ENCODE results near the gene SLIRP. TPM values are rescaled to one million over a fixed set of nuclear protein-coding genes. Genes with fewer than 3 reads are reported as not detected.

Gene SLIRP
- total and polyA plus RNA-seq, 11 donors, result 112 to 872 (median 222) TPM

- Histone ChIP-seq H3K27me3 (no peaks in the 10 kb centered on the region), H3K36me3 (peaks cover 0 to 100% (median 99%) of the 10 kb centered on the region in 9 donors), H3K4me1 (peaks cover 0 to 4% (median 0%) of the 10 kb centered on the region in 12 donors), H3K4me3 (no peak overlapping the region), H3K9me3 (no peaks in the 10 kb centered on the region), H3K27ac (no peak overlapping the region)
- no peak for TF ChIP-seq POLR2A (IDR thresholded peaks at IDR 0.05)
- TF ChIP-seq, protein P1, sequence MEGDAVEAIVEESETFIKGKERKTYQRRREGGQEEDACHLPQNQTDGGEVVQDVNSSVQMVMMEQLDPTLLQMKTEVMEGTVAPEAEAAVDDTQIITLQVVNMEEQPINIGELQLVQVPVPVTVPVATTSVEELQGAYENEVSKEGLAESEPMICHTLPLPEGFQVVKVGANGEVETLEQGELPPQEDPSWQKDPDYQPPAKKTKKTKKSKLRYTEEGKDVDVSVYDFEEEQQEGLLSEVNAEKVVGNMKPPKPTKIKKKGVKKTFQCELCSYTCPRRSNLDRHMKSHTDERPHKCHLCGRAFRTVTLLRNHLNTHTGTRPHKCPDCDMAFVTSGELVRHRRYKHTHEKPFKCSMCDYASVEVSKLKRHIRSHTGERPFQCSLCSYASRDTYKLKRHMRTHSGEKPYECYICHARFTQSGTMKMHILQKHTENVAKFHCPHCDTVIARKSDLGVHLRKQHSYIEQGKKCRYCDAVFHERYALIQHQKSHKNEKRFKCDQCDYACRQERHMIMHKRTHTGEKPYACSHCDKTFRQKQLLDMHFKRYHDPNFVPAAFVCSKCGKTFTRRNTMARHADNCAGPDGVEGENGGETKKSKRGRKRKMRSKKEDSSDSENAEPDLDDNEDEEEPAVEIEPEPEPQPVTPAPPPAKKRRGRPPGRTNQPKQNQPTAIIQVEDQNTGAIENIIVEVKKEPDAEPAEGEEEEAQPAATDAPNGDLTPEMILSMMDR (IDR thresholded peaks at IDR 0.05), result no peak
- ATAC-seq (no peak), DNase-seq (no peak)
- intact Hi-C loops (cut with DNase I), result no loop called here
- 78 to 85% (median 81%) methylated on average over 5 of the region's 5 CpGs for WGBS, 4 donors
These were observed 9.9 kb downstream of the SLIRP start for GRCh38 chr14:77717608-77718305.

- ATAC-seq, result no peak
- no peak for DNase-seq
- H3K4me1 ChIP-seq, result no peaks in the 10 kb centered on the region
- peaks cover 0 to 100% (median 100%) of the 10 kb centered on the region in 9 donors for H3K36me3 ChIP-seq
- 91 to 97% (median 95%) methylated on average over 5 of the region's 5 CpGs for WGBS, 4 donors
- H3K9me3 ChIP-seq, result no peaks in the 10 kb centered on the region
- intact Hi-C loops (cut with DNase I), result no loop called here
- H3K4me3 ChIP-seq, result no peak overlapping the region
- TF ChIP-seq, protein P1 (IDR thresholded peaks at IDR 0.05), result no peak
- no peak for TF ChIP-seq POLR2A (IDR thresholded peaks at IDR 0.05)
- no peak overlapping the region for H3K27ac ChIP-seq
- no peaks in the 10 kb centered on the region for H3K27me3 ChIP-seq
These were observed 13.5 kb downstream of the SLIRP start for GRCh38 chr14:77721437-77721836.

- DNase-seq (no peak), ATAC-seq (no peak)
- no peak overlapping the region for H3K4me3 ChIP-seq
- TF ChIP-seq, protein P1 (IDR thresholded peaks at IDR 0.05), result no peak
- TF ChIP-seq POLR2A (IDR thresholded peaks at IDR 0.05), result no peak
- 96 to 97% (median 97%) methylated on average over 3 of the region's 3 CpGs for WGBS, 4 donors
- intact Hi-C loops (cut with DNase I), result no loop called here
- no peaks in the 10 kb centered on the region for H3K9me3 ChIP-seq
- H3K27me3 ChIP-seq, result no peaks in the 10 kb centered on the region
- peaks cover 2 to 100% (median 100%) of the 10 kb centered on the region in 9 donors for H3K36me3 ChIP-seq
- no peaks in the 10 kb centered on the region for H3K4me1 ChIP-seq
- no peak overlapping the region for H3K27ac ChIP-seq
These were observed 14.4 kb downstream of the SLIRP start for GRCh38 chr14:77722301-77722700.

GRCh38 chr14:77730976-77731497 is 23.1 kb downstream of the SLIRP start:
- Histone ChIP-seq H3K9me3 (no peaks in the 10 kb centered on the region), H3K27me3 (no peaks in the 10 kb centered on the region), H3K27ac (no peak overlapping the region), H3K4me1 (peaks cover 0 to 9% (median 0%) of the 10 kb centered on the region in 12 donors), H3K36me3 (peaks cover 11 to 100% (median 100%) of the 10 kb centered on the region in 9 donors), H3K4me3 (no peak overlapping the region)
- TF ChIP-seq, protein P1 (IDR thresholded peaks at IDR 0.05), result no peak
- TF ChIP-seq POLR2A (IDR thresholded peaks at IDR 0.05), result no peak
- DNase-seq (no peak), ATAC-seq (no peak)
- intact Hi-C loops (cut with DNase I), result no loop called here
- WGBS, 4 donors, result 42 to 60% (median 55%) methylated on average over 3 of the region's 3 CpGs
